ENCODE results near the gene CFAP43.

Gene CFAP43

GRCh38 chr10:104231784-104232612 lies at the start of gene CFAP43:
Gene CFAP43, minus strand, starts transcription at chr10:104232364. Its CDS starts 118 bp downstream, at chr10:104232246.
- DNase-seq, result peak; percentile 78

- no peak for DNase-seq
These were observed 49.5 kb upstream of the CFAP43 start for GRCh38 chr10:104281694-104282093.

- no peak for DNase-seq
These were observed 47.5 kb upstream of the CFAP43 start for GRCh38 chr10:104279550-104280259.

- DNase-seq, result no peak
These were observed 45.6 kb upstream of the CFAP43 start for GRCh38 chr10:104277785-104278184.

GRCh38 chr10:104276192-104276591 lies 44.0 kb upstream of the CFAP43 start:
- DNase-seq, result no peak

GRCh38 chr10:104274762-104275721 lies 42.9 kb upstream of the CFAP43 start:
- peak; percentile 55 for DNase-seq

- DNase-seq, result no peak
These were observed 41.9 kb upstream of the CFAP43 start for GRCh38 chr10:104273899-104274575.

- no peak for DNase-seq
These were observed 41.1 kb upstream of the CFAP43 start for GRCh38 chr10:104273286-104273685.

- peak; percentile 91 for DNase-seq
These were observed 36.8 kb upstream of the CFAP43 start, which contains the start of gene GSTO2 for GRCh38 chr10:104268713-104269645. Gene GSTO2, plus strand, starts transcription at chr10:104269184. Its CDS starts 5,732 bp downstream, at chr10:104274916.

- no peak for DNase-seq
These were observed 36.2 kb upstream of the CFAP43 start for GRCh38 chr10:104268405-104268712.

GRCh38 chr10:104267721-104268404 lies 35.7 kb upstream of the CFAP43 start:
- no peak for DNase-seq

GRCh38 chr10:104264783-104265182 lies 32.6 kb upstream of the CFAP43 start:
- DNase-seq, result no peak

- no peak for DNase-seq
These were observed 29.9 kb upstream of the CFAP43 start for GRCh38 chr10:104262055-104262454.

GRCh38 chr10:104260775-104261115 lies 28.6 kb upstream of the CFAP43 start:
- DNase-seq, result no peak

GRCh38 chr10:104259999-104260774 lies 28.0 kb upstream of the CFAP43 start:
- DNase-seq, result no peak

- DNase-seq, result no peak
These were observed 27.3 kb upstream of the CFAP43 start for GRCh38 chr10:104259456-104259855.

- no peak for DNase-seq
These were observed 26.0 kb upstream of the CFAP43 start for GRCh38 chr10:104258209-104258608.

- no peak for DNase-seq
These were observed 25.1 kb upstream of the CFAP43 start for GRCh38 chr10:104257235-104257634.

- no peak for DNase-seq
These were observed 24.3 kb upstream of the CFAP43 start for GRCh38 chr10:104256335-104256961.

Measured in NCI-H526 treated with DMSO at 0.1 percent for 48 hours (cell line).